HG02642 (cell line): ENCODE data around the gene PRLH.

Experiments
- ATAC-seq: cut with Tn5 transposase; IDR thresholded peaks from one replicate; pipeline ENCODE4 v1.9.1; 2021; ENCODE audit warnings: mild to moderate bottlenecking; ENCODE audit not compliant: unreplicated experiment, poor library complexity

Gene PRLH

GRCh38 chr2:237566401-237567235 lies at the start of gene PRLH:
Gene PRLH (plus strand): TSS chr2:237566574. CDS start chr2:237566574, 0 bp downstream.
- no peak for ATAC-seq

- no peak for ATAC-seq
Measured at GRCh38 chr2:237517163-237517562, 49.2 kb upstream of the PRLH start.

GRCh38 chr2:237517990-237518389 lies 48.4 kb upstream of the PRLH start:
- no peak for ATAC-seq

- no peak for ATAC-seq
Measured at GRCh38 chr2:237519506-237520245, 46.7 kb upstream of the PRLH start.

- ATAC-seq: no peak
Measured at GRCh38 chr2:237520290-237520689, 46.1 kb upstream of the PRLH start.

DNA sequence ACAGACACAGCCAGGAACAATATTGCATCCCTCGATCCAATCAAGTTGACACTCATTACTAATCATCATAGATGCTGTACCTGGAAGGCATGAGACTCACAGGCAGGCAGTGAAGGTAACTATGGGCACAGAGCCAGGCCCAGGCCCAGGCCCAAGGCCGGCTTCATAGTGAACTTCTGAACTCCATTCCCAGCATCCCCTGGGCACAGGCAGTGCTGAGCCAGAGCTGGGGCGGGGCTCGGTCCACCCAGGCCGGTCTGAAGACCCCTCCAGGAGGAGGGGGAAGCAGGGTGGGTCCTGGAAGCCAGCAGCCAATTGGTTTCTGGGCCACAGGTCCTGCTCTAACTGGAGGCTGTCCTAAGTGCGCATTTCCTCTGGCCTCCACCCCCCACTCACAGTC lies 41.7 kb upstream of the PRLH start:
- no peak for ATAC-seq

GRCh38 chr2:237525559-237526157 lies 40.7 kb upstream of the PRLH start:
- ATAC-seq: no peak

DNA sequence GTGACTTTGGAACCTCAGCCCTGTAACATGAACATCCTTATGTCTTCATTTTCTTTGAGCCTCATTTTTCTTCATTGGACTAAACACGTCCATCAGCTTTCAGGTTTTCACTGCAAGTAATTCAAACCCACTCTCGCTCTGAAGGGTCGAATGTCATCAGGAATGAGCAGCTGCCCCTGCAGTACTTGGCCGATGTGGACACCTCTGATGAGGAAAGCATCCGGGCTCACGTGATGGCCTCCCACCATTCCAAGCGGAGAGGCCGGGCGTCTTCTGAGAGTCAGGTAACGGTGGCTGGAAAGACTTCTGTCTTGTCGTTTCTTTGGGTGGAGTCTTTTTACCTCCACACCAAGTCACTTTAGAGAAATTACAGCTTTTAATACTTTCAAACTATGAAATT lies 39.1 kb upstream of the PRLH start:
- no peak for ATAC-seq

GRCh38 chr2:237527766-237528165 lies 38.6 kb upstream of the PRLH start:
- ATAC-seq: no peak

GRCh38 chr2:237529452-237530402 lies 36.6 kb upstream of the PRLH start:
- ATAC-seq: peak; percentile 75

- ATAC-seq: peak; percentile 67
Measured at GRCh38 chr2:237530472-237531433, 35.6 kb upstream of the PRLH start.

GRCh38 chr2:237532160-237532559 lies 34.2 kb upstream of the PRLH start:
- no peak for ATAC-seq

DNA sequence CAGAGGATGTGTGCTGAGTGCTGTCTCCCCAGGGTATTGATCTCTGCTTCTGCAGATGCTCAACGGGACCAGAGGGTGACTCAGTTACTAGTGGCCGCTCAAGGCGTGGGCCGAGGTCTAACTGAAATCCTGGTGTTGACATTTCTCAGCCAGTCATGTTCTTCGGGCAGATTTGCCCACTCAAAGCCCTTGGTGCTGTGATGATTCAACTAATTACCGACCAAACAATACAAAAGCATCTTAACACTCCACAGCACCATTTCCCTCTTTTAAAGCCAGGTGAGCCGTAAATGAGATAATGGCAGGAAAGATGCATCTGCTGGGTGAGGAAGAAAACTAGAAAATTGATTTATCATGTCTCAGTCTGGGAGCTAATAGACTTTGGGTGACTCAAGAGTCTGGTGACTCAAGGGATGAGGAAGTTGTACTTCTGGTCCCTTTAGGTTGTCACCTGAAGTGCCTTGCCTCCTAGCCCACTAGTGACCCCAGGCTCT lies 32.7 kb upstream of the PRLH start:
- ATAC-seq: no peak

GRCh38 chr2:237534380-237534779 lies 32.0 kb upstream of the PRLH start:
- no peak for ATAC-seq

DNA sequence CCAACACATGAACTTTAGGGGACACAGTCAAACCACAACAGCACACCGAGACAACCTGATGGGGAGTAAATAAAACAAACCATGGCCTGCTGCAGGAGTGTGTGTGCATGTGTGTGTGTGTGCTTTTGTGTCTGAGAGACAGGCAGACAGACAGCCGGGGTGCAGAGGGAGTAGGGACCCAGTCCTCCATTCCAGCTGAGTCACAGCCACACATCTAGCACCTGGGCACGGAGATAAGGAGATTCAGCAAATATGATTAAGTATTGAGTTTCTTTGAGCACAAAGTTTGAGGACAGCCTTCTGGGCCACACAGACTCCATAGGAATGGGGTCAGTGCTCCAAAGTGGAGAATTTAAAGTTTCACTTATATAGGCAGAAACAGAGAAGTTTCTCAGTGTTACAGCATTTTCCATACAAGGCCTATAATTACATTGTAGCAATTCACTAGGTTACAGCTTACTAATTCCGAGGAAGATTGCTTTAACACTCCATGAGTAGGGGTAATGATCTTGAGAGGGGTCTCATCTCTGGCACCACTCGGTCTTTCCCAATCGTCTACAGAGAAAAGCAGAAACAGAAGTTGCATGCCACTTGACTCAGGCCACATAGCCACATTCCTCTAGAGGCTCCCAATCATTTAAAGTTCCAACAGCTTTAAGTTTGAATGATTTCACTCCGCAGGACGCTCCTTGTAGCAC lies 30.8 kb upstream of the PRLH start:
- no peak for ATAC-seq

GRCh38 chr2:237536083-237536415 lies 30.3 kb upstream of the PRLH start:
- no peak for ATAC-seq

GRCh38 chr2:237536617-237537016 lies 29.8 kb upstream of the PRLH start:
- no peak for ATAC-seq

DNA sequence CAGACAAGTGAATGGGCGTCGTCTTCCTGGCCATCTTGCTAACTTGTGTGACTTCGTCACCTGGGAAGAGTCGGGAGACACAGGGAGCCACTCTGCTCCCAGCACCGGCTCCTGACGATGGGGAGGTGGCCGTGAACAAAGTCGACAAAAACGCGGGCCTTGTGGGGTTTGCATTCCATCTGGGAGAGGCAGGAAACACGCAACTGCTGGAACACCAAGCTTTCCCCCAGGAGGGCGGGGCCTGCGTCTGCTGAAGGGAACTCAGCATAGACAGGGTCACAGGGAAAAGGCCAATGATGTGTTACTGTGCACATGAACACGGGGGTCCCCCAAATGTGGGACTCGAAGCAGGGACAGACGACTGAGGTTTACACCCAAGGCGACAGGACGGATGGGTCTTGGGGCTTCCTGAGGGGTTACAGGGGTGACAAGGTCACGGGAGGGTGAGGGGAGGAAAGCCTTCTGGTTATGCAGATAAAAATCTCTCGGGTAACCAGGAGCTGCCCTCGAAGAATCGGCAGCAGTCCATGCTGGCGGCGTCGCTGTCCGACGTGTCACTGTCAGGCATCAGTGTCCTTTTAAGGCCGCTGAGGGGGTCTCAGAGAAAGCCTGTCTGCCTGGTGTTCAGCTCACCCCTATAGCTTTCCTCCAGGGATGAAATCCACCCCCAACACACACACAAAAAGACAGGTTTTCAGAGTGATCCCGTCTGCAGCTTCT lies 28.2 kb upstream of the PRLH start:
- no peak for ATAC-seq
